ENCODE measurements around the gene LRRK1.
A peak's percentile ranks its signal among the peaks of the same experiment; 100 is the strongest.

The LRRK1 gene

DNA sequence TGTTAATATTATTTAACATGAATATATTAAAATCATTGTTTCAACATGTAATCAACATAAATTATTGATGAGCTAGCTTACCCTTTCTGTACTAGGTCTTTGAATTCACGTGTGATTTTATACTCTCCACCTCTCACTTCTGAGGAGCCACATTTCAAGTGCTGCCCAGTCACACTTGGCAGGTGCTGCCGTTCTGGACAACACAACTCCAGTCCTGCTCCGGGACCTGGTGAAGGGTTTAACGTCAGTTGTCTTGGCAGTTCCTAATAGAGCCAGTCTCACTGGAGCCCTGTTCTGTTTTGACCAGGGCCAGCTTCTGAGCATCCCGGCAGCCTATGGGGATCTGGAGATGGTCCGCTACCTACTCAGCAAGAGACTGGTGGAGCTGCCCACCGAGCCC, 64.1 kb downstream of the LRRK1 start:
- DNase-seq, result no peak

DNA sequence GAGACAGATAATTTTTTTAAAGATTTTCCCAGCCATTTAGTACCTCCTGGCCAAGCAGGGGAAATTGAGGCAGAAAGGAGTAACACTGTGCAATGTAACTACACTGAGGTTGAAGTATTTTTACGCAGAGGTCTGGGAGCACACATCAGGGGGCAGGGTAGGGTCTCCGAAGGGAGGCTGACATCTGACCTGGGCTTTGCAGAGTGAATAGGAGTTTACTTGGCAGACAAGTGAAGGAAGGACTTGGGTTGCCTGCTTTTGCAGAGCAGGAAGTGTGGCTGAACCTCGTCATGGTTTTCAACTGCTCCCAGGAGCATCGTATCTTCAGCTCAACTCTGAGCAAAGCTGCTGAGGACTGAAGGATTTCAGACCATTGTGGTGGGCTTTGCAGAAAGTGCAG, 66.2 kb downstream of the LRRK1 start:
- DNase-seq, result no peak

DNA sequence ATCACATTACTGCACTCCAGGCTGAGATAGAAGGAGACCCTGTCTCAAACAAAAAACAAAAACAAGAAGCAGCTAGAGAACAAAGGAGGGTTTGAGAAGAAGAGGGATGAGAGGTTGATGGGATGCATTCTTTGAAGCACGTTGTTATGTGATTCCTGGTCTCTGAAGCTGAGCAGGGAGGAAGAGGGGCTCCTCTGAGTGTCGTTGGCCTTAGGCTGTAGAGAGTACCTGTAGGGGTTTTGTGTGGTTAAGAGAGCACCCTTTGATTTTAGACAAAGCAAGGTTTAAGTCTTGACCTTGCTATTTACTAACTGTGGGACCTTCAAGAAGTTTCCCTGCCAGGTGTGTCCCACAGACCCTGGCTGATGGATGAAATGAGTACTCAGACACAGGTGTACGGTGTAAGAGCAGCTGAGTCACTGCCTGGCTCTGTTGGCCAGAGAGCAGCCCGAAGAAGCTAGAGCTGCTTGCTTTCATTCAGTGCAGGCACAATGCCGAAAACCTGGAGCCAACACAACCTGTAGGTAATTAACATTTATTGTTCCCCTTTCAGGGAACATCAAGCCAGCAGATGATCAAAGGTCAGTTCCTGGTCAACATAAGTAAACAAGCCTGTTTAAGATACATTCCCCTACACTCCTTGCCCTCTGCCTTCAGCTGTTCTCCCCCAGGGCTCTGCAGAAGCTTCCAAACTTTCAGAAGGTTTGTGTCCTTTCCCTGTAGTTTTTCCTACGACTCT, 67.2 kb downstream of the LRRK1 start:
- DNase-seq, result no peak

DNA sequence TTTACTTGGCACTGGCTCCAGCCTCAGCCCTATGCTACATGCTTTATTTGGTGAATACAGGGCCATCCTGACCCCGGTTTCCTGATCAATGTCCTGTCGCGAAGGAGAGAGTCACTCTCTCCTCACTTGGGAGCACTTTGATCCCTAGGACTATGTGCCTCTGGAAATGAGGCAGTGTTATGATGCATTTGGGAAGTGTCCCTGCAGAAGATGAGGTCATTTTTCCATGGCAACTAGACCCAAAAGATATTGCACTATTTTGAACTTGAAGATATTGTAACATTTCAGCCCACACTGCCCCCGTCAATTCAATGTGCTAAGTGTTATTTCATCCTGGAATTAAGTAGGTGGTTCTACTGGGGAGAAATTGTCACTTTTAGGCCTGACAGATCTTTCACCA, 68.0 kb downstream of the LRRK1 start:
- DNase-seq, result no peak

GRCh38 chr15:100988297-100988696, 69.1 kb downstream of the LRRK1 start:
- DNase-seq, result no peak

DNA sequence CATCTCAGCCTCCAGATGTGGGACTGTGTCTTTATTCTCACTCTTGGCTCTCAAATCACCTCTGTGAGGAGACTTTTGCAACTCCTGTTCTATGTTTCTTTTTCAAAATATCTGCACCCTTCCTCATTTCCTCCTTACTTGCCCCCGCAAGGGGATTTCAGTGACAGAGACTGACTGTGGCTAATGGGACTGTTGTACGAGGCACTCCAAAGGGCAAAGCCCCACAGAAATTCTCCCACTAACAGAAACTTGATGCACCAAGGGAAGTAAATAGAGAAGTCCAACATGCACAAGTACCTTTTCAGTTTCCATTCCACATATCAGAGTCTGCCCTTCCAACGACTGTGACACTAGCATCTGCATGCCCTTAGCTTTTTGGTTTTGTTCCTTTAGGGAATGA, 69.7 kb downstream of the LRRK1 start:
- no peak for DNase-seq

- DNase-seq, result no peak
Measured at GRCh38 chr15:100994597-100995446, 75.7 kb downstream of the LRRK1 start.

DNA sequence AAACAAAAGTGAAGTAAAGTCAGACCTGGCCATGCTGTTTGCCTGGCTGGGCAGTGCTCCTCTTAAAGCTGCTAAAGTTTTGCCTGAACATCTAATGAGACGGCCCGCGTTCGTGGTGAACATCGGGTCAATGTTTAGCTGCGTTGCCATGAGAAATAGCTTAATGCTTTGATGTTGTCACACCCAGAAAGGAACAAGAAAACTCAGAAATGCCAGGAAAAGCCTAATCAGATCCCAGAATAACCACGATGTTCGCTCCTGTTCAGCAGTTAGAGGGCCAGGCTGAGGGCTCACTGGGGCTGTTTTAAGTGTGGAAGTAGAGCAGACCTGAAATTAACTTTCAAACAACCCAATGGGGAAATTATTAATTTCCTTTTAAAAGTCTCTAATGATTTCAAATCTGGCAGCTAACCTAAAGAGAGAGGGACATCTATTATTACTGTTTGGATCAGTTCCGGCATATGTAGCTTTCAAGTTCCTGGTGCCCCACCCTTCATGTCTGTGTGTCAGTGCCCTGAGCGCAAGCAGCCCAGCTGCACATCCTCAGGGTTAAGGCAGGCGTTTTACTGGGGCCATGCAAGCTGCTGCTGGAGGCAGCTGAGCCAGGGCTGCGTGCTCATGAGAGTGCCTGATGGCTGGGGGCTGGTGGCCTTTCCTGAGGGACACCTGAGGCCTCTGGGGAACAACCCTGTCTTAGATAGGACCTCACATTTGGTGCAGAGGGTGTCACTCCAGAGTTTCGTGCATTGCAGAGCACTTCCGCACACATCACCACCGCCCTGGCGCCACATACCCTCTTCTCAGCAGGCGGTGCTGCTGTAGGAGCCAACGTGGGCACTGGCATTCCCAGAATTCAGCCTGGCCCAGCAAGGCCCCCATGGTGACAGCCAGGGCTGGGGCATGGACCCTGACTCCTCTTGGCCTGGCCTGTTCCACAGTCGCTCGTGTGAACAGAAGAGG, 76.6 kb downstream of the LRRK1 start:
- DNase-seq, result no peak

DNA sequence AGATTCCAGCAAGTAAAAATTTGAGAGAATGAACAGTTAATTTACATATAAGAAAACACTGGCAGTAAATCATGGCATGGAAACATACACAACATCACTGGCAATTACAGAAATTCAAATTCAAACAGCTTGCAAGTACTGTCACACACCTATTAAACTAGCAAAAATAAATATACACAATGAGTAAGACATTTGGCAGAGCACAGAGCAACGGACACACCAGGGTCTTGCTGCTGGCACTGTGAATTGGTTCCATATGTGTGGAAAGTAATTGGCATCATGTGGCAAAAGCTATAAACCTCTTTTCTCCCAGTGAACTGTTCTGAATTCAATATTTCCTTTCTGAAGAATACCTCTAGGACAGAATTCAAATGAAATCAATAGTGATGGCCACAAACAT, 78.3 kb downstream of the LRRK1 start:
- no peak for DNase-seq

- DNase-seq, result no peak
Measured at GRCh38 chr15:100998630-100999029, 79.5 kb downstream of the LRRK1 start.

- no peak for DNase-seq
Measured at GRCh38 chr15:100999369-100999768, 80.2 kb downstream of the LRRK1 start.

- DNase-seq, result no peak
Measured at GRCh38 chr15:101000271-101000681, 81.1 kb downstream of the LRRK1 start.

- DNase-seq, result no peak
Measured at GRCh38 chr15:101001056-101001455, 81.9 kb downstream of the LRRK1 start.

DNA sequence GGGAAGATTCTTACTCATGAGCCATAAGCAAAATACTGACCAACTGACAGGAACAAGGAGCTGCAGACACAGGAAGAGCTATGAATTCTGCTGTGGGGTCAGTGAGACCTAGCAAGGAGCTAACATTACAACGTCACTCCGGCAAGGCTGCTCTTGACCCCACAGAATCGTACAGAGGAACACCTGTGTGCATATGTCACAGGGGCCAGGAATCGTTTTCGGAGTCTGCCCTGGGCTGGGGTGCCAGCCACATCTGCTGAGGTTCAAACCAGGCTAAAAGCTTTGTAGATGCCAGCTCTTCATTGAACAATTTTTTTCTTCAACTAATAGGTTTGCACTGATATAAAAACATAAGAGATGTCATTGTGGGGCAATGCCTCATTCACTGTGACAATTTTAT, 82.6 kb downstream of the LRRK1 start:
- DNase-seq, result no peak

- DNase-seq, result no peak
Measured at GRCh38 chr15:101003081-101003480, 83.9 kb downstream of the LRRK1 start.

DNA sequence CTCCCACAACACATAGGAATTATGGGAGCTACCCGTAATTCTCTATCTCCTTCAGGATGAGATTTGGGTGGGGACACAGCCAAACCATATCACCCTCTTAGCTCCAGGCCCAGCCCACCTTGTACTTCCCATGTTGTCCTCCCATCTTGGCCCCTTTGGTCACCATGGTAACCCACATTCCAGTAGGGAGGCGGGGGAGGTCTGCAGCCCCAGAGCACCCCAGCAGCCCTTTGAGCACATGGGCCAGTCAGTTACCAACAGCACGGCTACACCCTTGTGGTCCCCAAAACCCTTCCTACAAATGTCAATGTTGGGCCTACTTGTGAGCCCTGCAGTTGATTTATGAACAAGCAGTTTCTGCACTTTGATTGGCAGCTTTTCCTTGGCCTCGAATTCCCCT, 84.5 kb downstream of the LRRK1 start:
- no peak for DNase-seq

DNA sequence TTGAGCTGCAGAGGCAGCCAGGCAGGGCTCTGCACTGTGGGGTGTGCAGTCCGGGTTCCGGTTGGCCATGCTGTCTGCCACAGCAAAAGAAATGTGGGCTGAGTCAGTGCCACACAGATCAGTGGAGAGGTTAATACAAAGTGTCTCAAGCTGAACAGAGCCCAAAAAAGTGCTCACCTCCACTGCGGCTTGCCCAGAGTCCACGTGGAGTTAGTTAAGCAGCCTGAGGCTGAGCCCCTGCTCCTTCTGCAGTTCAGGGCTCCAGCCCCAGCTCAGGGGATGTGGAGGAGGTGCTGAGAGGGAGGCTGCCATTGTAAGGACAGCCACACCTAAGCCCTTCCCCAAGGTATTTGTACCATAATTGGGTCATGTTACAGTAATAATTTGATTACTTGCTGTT, 85.3 kb downstream of the LRRK1 start:
- no peak for DNase-seq

- no peak for DNase-seq
Measured at GRCh38 chr15:101004986-101005747, 86.0 kb downstream of the LRRK1 start.

DNA sequence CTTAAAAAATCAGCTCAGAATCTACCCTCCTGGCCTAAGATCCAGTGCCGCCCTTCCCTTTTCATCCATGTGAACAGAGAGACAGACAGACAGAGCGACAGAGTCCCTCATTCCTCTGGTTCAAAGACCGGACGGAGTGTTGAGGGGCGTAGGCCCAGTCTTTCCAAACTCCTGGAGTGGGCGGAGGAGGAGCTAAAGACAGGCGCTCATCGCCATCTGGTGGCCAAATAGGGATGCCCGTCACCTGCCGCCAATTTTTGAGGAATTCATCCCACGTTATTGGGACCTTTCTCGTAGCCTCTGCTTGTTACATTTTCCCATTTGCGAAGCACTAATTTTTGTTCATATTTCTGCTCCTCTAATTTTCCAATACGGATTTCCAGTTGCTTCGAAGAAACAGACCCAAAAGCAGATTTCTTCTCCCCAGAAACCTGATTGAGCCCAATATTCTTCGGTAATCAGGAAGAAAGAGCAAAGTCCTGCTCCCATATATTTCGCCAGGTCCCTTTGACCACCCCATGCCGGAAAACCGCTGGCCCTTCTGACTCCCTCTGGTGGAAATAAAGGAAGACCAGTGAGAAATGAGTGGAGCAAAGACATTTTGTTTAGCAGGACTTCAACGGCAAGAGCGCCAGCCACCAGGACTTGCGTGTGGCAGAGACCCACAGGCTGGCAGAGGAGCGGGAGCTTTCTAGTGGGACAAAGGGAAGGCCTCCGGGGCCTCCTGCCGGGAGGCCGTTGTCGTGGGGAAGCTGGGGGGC, 88.0 kb downstream of the LRRK1 start:
- DNase-seq, result peak; percentile 53 to 60

DNA sequence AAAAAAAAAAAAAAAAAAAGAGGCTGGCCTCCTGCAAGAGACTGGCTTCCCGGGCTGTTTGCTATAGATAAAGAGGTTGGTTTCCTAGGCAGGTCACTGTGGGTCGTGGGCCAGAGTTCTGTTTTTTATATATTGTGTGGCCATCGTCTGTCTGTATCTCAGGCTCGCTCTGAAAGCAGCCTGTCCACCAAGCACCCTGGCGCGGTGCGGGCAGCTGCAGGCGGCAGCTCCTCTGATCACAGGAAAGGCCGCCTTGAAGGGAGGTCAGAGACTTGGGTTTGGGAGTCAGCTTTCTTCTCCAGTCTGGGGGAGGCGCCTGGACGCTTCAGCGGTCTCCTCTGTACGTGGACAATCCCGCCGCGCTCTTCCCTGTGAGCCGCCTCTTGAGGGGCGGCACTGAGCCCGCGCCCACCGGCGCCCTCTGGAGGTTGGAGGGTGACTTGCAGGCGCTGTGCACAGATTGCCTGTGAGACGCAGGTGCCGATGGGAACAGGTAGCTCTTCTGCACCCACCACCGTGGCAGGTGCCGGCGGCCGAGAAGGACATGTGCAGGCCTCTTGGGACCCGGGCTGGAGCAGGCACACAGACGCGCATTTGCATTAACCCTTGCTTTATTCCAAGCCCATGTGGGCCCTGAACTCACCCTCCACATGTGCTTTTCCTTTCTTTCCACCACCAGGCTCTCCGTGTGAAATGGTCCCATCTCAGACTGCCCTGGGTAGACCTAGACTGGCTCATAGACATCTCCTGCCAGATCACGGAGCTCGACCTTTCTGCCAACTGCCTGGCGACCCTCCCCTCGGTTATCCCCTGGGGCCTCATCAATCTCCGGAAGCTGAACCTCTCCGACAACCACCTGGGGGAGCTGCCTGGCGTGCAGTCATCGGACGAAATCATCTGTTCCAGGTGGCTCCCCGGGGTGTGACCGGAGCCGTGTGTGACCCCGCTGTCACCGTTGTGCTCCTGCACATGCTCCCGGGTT, 89.3 kb downstream of the LRRK1 start:
- peak; percentile 81 to 88 for DNase-seq
